Head of caudate nucleus (tissue), 42 donors: ENCODE measurements around the gene TFAM.

Experiments
- DNase-seq, 42 donors: peaks; one replicate each; pipeline versions ENCODE4 v3.0.0 to v3.0.0-alpha.2; 2020 to 2021; ENCODE audit warnings: mixed read lengths in 7 of 42
- intact Hi-C: fragments of 100-400 bp; cut with DNase I; formaldehyde crosslinking; loops from one replicate; pipeline ENCODE4 v1.15.0; 2022

The TFAM gene

DNA sequence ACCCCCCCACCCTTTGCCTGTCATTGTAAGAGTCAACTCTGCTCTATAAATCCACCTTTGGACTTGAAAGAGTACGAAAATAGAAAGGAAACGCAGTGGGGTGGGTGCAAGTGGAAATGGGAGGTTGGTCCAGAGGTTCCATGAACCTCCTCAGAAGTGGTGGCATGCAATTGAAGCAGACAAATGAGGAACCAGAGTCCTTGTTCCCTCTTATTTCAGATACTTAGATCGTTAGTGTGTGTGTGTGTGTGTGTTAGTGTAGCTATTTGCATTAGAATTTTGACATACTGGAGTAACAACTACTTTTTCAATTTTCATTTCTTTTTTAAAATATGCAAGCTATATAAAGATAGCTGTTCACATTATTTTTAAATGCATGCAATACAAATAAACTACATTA is 18.1 kb upstream of the TFAM start:
- no peak for DNase-seq
- intact Hi-C loops: no loop called here

DNA sequence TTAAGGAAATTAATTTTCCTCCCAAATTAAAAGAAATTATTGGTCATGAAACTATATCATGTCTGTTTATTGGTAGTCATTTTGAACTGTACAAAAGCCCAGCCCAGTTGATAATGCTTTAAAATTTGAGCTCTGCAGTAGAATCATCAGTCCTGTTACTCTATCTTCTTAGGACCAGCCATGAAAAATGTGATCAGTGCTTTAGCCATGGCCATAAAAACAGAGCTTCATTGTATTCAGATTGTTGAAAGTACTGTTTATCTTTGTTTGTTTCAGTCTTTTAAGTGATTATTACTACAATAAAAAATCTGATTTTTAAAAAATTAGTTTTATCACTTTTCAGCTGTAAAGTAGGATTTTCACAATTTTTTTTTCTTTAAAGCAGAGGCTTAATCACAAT is 13.7 kb upstream of the TFAM start:
- DNase-seq: no peak
- intact Hi-C loops: no loop called here

- no peak for DNase-seq
- intact Hi-C loops: no loop called here
Observed at GRCh38 chr10:58372607-58373441, 12.4 kb upstream of the TFAM start.

- intact Hi-C loops: no loop called here
Observed at GRCh38 chr10:58373442-58373827, 11.8 kb upstream of the TFAM start.

GRCh38 chr10:58382489-58382995 is 2.7 kb upstream of the TFAM start:
- DNase-seq: no peak
- intact Hi-C loops: loop anchor here (5.0 to 10.0 kb wide), 2 partner anchors 48 to 80 kb away; partner anchors contain the start of gene UBE2D1

More at GRCh38 chr10:58373442-58373827, 11.8 kb upstream of the TFAM start:
- no peak for DNase-seq

- DNase-seq: no peak
- intact Hi-C loops: loop anchor here (5.0 to 10.0 kb wide), 2 partner anchors 49 to 82 kb away; partner anchors contain the start of gene UBE2D1
Observed at GRCh38 chr10:58384095-58384494, 1.1 kb upstream of the TFAM start.

DNA sequence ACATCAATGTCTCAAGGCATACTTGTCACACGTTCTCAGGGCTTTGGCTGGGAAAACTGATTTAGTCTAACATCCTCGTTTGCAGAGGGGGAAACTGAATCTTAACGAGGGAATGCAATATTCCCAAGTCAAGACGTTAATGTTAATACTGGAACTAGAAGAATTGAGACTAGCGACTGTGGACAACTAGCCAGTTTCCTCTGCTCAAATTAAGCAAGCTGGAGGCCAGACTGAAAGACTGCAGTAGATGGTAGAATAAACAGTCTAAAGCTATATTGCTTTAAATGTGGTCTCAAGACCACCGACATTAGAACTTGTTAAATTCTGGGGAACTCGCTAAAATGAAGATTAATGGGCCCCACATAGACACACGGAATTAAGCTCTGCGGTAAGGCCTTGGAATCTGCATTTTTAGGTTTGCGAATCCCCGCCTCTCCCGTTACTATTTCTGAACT is 639 bp upstream of the TFAM start:
- intact Hi-C loops: loop anchor here (5.0 to 10.0 kb wide), 2 partner anchors 50 to 82 kb away; partner anchors contain the start of gene UBE2D1

DNA sequence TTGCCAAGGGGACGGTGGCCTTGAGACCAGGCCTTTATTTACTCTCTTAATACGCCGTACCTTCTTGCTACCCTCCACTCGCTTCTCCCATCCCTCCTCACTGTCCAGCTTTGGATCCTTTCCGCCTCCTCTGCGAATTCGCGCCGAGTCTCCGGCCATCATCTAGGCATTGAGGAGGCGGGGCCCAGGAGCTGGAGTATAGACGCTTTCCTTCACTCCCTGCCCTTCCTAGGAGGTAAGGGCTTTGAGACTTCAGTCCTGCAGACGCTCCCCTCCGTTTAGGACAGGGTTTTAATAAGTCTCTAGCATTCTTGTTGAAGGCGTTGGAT is 538 bp downstream of the TFAM start:
- intact Hi-C loops: loop anchor here (10.0 kb wide), 1 partner anchor 51 kb away; the partner anchor contains the start of gene UBE2D1
- DNase-seq: peak in 22 of 42 donors; percentile 1 to 48 (median 18)

More for the DNA sequence above, 639 bp upstream of the TFAM start:
- DNase-seq: peak in 2 of 42 donors; percentile 2 to 15

GRCh38 chr10:58389024-58389423 is 3.8 kb downstream of the TFAM start:
- intact Hi-C loops: loop anchor here (10.0 kb wide), 1 partner anchor 54 kb away; the partner anchor contains the start of gene UBE2D1
- DNase-seq: no peak

DNA sequence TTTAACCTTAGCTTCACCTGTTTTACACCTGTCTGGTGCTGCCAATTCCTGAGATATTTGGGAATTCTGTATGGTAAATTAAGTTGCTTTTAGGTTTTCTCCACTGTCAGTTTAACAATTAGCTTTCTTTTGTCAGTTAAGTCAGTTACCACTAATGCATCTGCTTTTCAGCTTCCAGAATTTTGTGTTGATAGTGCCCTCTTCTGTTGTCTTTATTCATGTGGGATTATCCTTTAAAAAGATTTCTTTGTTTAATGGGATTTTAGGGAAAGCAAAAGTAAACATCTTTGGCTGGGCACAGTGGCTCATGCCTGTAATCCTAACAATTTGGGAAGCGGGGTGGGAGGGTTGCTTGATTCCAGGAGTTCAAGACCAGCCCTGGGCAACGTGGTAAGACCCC is 8.1 kb downstream of the TFAM start:
- intact Hi-C loops: no loop called here
- DNase-seq: no peak

DNA sequence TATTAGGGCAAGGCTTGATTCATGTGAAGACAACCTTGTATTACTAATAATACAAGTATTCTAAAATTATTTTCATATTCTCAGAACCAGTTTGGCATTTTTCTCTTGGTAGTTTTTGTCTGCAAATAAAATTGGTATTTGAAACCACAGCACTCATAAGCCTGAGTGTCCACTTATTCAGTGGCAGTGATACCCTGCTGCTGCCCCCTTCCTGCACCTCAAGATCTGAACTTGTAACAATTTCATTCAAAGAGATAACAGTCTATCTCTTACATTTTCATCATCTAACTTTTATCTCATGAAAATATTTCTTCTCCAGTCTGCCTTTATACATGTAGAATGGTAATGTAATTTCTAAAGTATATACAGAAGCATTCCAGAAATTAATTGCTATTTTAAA is 9.3 kb downstream of the TFAM start:
- DNase-seq: no peak
- intact Hi-C loops: no loop called here

- no peak for DNase-seq
- intact Hi-C loops: no loop called here
Observed at GRCh38 chr10:58396057-58396456, 10.8 kb downstream of the TFAM start.

GRCh38 chr10:58397830-58398229 is 12.6 kb downstream of the TFAM start:
- DNase-seq: no peak
- intact Hi-C loops: no loop called here

GRCh38 chr10:58399410-58399809 is 14.2 kb downstream of the TFAM start:
- intact Hi-C loops: no loop called here
- DNase-seq: no peak

DNA sequence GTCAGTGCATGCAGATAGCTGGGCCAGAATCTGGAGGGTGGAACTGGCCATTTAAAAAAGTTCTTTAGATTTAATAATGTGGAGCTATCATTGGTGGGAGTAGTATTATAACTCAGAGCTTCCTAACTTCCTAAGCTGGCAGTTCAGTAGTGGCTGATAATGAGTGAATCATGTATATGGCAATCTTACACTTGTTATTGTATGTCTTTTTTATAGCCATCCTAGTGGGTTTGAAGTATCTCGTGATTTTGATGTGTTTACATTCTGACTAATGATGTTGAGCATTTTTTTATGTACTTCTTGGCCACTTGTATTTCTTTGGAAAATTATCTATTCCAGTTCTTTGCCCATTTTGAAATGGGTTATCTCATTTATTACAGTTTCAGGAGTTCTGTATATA is 15.4 kb downstream of the TFAM start:
- DNase-seq: no peak
- intact Hi-C loops: no loop called here

DNA sequence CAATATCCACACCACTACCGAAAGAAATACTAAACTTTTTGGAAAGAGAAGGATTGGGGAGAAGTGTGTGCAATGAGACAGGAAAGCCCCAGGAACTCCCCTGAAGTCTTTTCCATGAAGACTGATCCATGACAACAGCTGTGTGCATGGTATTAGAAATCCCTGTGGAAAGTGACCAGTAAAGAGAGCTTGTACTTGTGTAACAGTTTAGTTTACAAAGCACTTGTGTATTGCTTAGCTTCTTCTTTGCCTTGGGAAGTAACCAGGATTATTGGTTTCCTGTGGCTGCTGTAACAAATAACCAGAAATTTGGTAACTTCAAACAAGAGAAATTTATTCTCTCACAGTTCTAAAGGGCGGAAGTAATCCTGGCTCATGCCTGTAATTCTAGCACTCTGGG is 18.8 kb downstream of the TFAM start:
- intact Hi-C loops: no loop called here
- no peak for DNase-seq

- intact Hi-C loops: no loop called here
- no peak for DNase-seq
Observed at GRCh38 chr10:58409956-58410610, 24.9 kb downstream of the TFAM start.

DNA sequence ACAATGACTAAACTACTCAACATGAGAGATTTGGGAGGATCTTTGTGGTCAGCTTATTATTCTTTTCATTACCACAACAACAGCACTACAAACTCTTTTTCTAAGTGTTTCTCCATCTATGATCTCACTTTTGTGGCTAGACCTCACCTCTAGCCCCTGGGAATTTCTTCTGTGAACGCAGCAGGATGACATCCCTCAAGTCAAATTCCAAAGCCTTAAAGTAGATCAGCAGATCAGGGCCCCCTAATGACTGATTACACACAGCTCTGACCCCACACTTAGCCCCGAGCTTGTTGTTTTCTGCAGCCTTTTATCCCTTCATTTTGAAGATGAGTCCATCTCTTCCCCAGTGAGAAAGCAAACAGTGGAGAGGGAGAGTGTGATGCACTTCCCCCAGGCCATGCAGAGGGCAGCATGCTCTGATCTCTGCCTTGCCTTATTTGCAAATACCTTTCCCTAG is 27.3 kb downstream of the TFAM start:
- intact Hi-C loops: no loop called here
- DNase-seq: no peak

DNA sequence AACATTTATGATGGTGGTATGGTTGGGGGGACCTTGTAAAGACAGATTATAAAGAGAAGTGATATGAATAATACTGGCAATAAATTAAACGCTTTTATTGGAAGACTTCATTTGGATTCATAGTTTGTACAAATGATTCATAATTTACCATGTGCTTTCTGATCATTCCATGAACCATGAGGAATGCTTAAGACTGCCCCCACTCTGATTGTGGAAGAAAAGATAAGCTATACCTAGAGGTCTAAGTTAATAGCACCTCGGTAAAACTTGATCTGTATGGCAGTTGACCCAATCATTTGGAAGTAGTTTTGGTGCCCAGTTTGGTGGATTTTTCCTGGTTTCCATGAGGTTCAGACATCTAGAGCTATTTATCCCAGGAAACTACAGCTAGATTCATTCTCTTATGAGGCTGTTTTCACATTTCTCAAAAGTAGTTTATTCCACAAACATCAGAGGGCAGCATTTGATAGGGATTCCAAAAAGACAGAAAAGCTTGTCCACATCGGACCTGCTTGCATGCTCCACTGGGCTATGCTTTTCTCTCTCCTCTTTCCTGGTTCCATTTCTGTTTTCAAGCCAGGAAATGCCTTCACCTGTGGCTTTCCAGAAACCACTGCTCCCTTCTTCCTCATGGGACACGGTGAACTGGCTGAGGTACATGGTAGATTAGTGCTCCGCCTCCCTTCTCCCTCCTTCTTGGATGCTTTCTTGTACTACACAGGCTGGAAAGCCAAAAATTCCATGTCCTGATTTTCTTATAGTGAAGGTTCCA is 29.2 kb downstream of the TFAM start:
- intact Hi-C loops: no loop called here
- DNase-seq: peak in 1 of 42 donors; percentile 12
